DMS79 (cell line): ENCODE measurements around the gene FGF12.

Experiments used
- DNase-seq: peaks from one replicate; lab custom pipeline; 2025; lab: John Stamatoyannopoulos, UW

Gene FGF12

DNA sequence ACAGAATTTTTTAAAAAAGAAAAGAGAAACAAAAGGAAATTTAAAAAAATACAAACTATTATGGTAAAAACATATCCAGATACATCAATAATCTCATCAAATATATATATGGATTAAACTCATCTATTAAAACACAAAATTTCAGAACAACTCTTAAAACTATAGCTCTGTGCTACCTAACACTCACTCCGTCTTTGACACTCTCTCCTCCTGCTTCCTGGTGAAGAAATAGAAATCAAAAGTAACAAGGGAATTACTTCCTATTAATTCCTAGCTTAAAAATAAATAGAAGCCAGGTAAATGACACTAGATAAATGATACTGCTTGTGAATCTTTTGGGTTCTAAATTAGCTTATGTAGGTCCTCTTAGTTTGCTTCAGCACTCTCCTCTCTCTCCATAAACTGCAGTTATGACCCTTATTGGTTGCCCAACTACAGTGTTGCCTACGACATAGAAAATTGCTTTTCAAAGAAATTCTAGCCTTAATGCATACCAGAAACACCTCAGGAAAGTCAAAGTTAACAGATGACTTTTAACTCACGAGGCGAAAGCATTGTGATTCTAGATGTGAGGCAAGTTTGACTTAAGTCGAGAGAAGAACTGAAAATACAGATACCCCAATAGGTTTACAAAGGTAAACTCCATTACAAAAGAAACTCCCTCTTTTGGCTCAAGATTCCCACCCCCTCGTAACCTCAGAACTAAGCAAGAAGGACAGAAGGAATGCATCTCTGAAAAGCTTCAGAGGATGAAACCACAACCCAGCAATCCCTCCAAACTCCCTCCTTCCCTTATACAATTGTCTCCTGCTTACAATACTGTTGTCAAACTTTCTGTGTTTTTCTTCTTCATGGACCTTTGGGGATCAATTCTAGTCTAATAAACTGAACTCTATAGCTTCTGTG lies 394.7 kb downstream of the FGF12 start:
- DNase-seq = no peak

DNA sequence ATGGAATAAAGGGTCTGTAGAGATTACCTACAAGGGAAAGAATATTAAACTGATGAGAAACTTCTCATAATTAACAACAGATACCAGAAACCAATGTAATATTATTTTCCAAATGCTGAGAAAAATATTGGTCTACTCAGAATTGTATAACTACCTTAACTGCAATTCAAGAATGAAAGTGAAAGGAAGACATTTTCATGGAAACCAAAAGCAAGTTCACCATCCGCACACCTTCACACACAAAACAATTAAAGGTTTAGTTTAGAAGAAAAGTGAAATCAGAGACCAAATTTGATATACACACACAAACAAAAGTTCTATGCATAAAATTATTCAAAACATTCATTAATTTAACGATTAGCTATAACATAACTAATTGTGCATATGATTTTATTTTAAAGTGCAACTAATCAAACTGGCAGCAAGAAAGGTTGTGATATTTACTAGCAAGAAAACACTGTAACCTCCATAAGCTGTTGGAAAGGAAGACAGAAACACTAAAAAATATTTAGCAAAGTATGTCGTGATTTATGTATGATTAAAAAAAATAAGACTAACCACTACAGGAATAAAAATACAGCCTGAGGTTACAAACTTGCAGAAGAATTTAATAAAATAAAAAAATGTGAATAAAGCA lies 395.5 kb downstream of the FGF12 start:
- no peak for DNase-seq

DNA sequence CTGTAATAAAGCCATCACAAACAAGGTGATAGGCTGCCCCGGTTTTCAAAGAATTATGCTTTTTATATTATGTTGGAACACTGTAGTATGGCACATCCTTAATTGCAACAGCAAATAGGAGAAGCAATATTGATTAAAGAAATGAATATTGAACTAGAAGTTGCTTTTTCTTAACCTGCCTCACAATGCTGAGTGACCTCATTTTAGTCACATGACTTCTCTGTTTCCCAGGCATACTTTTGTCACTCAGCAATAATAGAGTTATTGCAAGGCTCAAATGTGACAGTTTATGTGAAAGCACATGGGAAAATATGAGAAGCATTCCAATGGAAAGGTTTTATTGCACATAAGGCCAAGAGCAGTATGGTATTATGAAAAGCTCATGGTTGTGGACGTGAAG lies 400.7 kb downstream of the FGF12 start:
- DNase-seq = no peak

DNA sequence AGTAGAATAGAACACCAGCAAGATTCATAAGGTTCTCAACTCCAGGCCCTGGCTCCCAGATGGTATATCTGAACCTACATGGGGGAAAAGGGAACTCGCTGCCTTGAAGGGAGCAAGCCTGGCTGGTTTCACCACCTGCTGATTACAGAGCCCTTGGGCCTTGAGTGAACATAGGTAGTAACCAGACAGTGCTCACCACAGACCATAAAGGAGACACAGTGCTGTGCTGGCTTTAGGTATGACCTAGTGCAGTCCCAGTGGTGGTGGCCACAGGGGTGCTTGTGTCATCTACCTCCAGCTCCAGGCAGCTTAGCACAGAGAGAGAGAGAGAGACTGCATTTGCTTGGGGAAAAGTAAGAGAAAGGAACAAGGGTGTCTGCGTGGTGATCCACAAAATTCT lies 409.8 kb downstream of the FGF12 start:
- no peak for DNase-seq

DNA sequence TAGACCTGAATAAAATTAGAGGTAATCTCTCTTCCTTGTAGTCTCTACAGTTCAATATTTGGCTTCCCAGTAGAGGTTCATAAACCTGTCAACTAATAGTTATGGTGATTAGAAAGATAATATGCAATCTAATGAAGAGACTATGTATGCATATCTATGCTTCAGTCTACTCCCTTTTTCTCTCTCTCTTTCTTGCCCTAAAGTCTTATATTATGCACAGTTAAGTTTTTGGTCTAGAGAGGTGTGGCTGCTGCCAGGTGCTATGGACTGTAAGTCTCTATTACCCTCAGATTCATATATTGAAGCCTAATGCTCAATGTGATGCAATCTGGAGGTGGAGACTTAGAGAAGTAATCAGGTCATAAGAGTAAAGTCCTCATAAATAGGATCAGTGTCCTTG lies 413.7 kb downstream of the FGF12 start:
- no peak for DNase-seq

DNA sequence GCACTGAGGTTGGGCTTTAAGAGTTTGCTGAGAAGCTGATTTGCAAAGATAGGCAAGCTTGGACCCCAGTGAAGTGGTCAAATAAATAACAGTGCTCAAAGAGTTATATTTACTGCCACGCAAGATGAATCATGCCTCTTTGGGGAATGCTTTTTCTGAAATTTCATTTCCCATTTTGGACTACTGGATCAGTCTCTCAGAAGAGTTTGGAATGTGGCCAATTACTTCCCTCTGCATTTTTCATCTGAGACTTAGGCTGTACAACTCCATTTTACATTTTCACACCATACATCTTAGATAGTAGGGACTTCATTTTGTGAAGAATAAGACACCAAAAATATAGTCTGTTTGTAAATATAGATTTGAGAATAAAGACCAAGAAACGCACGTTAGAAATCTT lies 419.7 kb downstream of the FGF12 start:
- no peak for DNase-seq

DNA sequence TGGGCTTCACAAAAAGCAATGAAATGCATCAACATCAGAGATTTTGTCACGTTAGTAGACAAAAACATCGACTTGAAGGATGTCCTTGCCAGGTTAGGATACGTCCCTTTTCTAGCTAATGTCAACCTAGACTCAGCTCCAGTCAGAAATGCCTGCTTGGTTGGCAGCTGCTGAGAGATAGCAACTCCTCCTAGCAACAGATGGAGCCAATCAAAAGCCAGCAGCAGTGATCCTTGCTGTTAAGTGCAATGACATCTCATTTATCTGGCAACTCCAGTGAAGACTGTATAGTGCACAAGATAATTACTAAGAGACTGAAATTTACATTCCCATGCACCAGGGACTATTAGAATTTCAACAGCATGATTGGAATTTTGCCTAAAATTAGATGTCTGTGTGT lies 424.1 kb downstream of the FGF12 start:
- DNase-seq = no peak

DNA sequence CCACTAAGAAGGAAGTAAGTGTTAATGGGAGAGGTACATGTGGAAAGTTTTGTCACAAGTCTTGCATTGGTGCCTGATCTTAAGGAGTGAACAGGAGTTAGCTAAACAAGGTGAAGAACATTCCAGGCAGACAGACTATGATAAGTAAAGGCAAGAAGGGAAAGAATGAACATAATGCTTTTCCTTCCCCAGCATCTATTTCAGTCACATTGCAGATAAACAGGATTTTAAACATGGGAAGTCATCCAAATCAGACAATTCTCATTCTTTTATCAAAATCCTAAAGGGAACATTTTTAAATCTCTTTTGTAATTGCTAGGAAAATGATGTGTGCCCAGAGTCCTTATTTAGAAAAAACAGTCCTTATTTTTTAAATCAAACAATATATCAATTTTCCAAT lies 424.6 kb downstream of the FGF12 start:
- no peak for DNase-seq

DNA sequence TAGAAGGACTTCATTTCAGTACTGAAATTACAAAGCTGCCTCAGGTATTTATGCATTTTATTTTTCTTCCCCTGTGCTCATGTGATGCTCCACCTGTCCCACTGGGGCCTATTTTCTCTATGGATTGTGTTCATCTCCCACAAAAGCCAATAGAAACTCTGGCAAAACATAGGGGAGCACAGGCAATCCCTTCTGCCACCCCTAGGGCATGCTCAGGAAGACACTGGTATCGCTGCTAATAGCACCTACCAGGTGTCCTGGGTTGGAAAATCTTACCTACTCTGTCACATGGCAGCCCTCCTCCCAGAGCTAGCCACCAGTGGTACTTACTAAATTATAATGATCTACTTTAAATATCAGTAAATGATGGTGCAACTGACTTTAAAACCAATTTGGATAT lies 427.4 kb downstream of the FGF12 start:
- no peak for DNase-seq

DNA sequence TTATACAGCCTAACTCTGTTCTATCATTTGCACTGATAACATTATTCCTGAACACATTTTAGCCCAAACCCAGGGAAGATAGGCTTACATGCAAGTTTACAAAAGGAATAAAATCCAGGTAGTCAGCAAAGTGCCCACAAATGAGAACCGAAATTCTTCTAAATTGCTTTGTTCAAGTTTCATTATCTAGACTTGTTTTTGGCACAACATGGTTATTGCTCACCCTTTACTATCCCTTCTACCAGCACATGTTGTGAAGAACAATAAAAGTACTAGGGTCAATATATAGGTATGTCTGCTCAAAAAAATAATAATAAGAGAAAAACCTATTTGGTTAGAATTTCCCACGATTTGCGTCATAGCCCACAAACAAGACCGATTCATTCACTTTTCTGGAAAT lies 430.5 kb downstream of the FGF12 start:
- no peak for DNase-seq

DNA sequence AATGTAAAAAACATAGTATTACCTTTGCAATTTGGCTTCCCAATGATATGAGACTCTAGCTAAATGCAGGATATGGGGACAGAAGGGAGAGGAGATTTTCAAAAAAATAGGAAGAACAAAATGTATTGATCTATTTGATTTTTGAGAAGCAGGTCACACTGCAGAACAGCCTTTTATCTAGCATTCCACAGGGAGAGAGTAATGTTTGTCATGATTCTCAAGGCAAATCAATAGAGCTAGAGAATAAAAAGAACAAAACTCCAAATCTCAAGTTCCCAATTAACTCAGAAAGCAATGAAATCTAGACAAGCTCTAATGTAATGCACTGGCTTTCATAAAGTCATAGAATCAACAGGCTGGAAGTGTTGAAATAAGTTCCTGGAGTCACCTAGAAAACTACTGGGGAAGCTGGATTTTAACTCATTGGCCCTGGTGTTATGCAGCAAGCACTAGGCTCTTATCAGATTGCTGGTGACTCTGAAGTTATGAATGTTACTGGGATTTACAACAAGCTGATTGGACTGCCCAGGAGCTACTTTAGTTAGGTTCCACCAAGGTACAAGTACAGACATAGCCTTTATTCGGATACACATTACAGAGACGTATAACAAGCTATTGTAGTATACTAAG lies 442.8 kb downstream of the FGF12 start:
- DNase-seq = no peak

DNA sequence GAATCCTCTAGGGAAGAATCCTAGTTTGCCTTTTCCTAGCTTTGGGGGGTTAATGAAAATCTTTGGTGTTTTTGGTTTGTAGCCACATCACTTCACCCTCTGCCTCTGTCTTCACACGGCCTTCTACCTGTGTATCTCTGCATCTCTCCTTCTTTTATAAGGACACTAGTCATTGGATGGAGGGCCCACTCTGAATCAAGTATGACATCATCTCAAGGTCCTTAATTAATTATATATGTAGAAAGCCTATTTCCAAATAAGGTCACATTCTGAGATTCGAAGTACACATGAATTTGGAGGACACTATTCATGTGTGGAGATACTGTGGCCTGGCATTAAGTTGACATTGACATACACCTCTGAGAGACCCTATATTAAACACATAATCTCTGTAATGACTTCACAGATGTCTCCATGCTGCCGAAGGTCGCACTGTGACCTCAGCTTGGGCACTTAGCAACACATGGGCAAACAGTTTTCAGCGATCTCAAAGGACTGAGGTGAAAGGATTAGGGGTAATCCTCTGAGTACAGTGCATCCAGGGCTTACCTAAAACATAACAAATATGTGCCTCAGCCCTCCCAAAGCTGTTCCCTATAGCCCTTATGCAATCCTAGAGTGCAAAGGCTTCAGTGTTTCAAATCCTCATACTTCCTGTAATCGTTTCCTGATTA lies 446.0 kb downstream of the FGF12 start:
- no peak for DNase-seq

DNA sequence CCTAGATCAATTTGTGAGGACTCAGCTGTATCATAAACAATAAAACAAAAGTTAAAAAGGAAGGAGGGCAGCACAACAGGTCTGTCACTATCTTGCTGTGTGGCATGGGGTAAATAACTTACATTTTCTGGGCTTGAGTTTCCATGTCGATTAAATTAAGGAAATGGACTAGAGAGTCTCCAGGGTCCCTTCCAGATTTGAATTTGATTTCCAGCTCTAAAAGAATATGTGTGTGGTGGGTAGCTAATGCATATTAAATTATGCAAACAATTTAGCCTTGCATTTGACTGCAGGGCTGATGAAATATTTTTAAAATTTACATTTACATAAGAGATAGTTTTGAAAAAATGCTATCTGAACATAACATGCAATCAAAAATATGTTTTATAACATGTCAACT lies 447.7 kb downstream of the FGF12 start:
- DNase-seq = no peak

DNA sequence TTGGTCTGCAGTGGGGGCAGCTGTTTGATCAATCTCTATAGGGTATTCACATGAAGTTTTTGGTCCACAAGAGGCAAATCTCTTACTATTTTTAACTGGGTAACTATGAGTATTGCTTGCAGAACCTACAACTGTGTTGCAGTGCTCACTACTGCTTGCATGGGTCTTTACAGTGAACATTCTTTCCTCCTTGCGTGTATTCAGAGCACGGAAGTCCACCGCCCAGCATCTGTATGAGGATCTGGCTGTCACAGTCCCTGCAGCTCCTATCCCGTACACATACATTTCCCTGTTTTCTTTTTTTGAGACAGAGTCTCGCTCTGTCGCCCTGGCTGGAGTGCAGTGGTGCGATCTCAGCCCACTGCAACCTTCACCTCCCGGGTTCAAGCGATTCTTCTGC lies 449.9 kb downstream of the FGF12 start:
- no peak for DNase-seq

DNA sequence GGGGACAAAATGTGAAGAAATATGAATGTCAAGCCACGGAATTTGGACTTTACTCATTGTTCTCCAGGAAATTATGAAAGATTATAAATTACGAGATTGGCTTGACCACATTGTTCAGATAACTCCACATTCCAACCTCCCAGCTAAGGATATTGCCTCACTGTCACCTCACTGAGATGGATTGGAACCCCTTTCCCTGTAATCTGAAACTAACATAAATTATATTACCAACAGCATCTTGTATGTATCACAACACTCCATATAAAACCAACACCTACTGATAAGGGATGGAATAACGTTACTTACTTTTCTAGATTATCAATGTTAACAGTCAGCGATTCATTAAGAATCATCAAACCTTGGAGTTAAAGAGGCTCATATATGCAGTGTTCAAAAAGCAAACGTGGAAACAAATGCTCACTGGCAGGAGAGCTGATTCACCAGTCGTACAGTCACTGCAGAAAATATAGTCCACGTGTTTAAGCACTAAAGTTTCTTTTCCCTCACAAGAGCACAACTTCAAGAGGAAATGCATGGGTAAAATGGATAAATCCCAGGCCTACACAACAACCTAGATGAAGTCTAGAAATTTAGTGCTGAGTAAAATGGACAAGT lies 451.5 kb downstream of the FGF12 start:
- DNase-seq = no peak

DNA sequence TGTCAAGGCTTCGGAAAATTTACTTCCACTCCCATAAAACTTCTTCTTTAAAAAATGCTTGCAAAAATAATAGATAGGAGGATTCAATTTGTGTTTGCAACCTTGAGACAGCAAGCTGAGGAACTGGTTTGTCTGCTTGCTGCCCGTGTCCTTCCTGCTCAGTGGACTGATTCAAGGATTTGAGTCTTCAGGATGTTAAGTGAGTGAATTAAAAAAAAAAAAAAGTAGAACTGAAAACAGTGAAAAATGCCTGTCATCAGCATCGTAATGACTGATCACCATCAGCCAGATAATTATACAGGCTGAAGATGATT lies 453.7 kb downstream of the FGF12 start:
- DNase-seq = no peak

DNA sequence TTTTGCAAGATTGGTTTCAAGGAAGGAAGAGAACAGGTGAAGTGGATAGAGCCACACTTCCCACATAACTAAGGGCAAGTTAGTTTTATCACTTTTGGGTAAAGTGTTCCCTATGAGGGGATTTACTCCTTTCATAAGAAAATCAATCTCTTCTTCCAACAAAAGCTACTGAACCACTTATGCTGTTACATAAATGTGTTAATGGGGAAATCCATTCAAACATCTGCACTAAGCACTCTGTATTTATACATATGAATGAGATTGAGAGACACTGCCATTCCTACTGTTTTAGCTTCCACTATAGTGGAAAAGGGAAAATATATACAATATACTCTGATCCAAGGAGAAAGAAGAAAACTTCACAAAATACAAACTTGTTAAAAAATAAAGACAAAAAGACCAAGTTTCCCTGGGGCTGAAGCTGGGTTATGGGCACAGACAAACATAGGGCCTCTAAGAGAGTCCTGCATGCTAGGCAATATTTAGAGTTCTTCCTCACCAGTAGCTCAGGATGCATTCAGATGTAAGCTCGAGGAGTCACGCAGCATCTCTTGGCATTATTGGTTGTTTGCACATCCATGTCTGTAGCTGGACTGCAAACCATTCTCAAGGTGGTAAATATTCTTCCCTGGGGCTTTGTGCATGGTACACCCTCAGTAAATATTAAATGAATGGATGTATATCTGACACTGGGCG lies 454.2 kb downstream of the FGF12 start:
- no peak for DNase-seq

DNA sequence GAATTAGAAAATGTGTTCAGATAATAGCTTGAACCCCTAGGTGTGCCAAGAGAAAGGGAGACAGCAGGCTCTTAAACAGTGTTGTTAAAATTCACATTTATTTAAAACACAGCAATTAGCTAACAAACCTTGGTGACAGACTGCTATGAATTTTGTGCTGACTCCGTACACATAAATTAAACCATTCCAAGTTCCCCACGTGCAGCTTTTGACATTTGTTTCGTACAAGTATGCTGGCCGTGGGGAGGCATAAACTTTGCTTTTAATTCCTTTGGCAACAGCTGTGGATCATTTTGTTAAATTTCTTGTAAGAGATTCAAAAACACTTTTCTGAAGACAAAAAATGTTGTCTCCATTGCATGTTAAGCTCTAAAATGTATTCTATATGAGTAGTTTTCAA lies 465.3 kb downstream of the FGF12 start:
- DNase-seq = no peak

DNA sequence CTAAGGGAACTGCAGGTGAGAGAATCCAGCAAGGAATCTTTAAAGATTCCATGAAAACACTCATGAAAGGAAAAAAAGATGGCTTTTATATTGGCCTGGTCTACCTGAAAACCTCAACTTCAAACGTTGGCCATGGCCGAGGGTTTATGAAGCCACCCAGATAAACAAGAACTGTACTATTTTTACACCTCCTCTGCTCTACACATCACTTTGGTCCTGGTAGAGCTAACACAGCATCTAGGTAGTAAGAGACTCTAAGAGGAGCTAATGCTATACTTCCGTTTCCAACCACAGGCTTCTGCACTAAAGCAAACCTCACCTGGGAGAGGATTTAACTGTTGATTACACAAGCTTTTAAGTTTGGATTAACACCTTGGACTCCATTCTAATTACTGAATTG lies 466.2 kb downstream of the FGF12 start:
- no peak for DNase-seq

DNA sequence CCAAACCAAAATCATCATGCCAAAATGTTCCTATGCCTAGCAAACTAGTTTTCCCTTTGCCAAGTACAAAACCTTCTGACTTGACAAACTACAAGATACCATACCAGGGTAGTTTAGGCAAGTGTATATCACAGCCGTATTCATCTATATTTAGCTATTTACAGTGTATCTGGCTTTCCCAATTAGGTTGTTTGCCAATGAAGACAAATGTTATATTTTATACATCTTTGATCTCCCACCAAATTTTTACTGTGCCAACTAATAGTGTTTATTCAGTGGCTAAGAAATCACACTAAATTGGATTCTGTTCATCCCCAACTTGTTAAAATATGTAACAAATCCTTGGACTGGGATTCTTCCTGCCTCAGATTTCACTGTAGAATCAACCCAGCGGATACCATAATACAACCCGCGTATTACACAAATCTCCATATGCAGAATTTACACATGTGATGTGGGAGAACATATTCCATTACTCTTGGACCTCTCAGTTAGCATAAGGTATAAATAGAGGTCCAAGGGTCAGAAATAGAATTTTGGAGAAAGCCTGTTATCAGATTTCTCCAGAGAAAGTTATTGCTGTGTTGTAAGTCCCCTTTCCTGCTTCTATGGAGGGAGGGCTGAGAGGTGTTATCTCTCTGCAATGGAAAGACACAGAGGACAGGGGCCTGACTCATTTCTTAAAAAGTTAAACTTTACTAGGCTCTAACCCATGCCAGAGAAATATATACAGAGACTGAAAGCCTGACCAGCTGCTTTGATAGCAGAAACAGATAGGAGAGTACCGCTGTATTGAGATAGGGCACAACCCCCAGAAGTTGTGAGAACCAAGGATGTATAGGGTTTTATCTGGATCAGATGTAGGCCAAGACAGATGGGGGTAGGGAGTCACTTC lies 467.0 kb downstream of the FGF12 start:
- DNase-seq = no peak

DNA sequence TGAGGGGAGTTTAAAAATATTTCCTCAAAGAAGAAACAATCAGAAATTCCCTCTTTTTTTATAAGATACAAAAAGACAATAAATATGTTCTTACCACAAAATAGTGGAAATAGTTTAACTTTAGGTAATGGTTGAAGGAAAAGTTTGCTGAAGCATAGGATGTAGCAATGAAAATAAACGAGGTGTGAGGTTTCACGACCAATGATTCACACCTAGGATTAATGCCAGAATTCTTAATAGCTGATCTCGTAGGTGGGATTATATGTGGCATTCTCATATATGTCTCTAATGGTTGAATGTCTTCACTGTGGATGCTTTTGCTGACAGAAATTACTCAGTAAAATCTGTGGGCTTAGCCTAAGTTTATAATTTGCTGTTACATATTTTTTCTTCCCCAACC lies 467.7 kb downstream of the FGF12 start:
- DNase-seq = no peak
